Stimulated activated CD4-positive, alpha-beta T cell treated with anti-CD3 and anti-CD28 coated beads, Interleukin-1b, Interleukin-23, amount 100 ng/mL, for 4 hours (primary cell): ENCODE results near the gene CACNA1D.

Experiments
- DNase-seq, 2 donors: peaks; one replicate each; pipeline ENCODE4 v3.0.0-alpha.2; 2020; ENCODE audit warnings: low read depth in 2 of 2

Gene CACNA1D

DNA sequence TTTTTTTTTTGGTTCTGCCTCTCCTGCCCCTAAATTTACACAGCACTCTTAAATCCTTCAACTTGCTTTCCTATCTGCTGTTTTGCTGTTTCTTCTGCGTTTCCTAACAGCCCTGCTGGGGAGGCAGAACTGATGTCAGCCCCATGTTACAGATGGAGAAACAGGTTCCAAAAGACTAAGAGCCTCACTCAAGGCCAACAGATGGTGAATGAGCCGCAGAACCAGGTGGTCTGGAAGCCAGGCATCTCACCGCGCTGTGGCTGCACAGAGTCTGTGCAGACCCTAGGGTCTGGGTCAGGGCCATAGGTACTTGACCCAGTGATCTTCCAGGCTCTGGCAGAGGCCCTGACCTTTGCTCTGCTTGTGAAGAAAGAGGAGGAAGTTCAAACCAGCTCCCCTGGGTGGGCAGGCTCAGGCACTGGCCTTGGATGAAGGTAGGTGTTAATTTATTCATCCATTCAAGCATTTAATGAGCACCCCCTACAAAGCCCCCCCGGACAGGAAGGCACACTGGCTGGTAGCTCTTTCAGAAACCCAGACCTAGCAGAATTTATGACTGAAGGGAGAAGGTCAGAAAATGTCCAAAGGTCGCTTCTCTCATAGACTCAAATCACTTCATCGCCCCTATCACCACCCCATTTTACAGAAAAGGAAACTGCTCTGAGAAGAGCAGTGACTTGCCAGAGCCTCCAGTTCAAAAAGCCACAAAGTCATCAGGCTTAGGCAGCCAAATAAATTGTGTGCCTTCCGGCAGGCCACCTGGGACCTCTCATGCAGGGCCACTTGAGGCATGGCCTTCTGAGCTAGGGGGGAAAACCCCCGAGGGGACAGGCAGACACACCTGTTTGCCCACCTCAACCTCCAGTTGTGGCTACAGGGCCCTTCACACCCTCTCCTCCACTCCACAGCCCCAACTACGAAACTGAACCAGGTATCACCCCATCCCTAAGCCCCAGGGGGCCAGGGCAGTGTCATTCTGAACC lies 349.1 kb downstream of the CACNA1D start:
- no peak for DNase-seq

DNA sequence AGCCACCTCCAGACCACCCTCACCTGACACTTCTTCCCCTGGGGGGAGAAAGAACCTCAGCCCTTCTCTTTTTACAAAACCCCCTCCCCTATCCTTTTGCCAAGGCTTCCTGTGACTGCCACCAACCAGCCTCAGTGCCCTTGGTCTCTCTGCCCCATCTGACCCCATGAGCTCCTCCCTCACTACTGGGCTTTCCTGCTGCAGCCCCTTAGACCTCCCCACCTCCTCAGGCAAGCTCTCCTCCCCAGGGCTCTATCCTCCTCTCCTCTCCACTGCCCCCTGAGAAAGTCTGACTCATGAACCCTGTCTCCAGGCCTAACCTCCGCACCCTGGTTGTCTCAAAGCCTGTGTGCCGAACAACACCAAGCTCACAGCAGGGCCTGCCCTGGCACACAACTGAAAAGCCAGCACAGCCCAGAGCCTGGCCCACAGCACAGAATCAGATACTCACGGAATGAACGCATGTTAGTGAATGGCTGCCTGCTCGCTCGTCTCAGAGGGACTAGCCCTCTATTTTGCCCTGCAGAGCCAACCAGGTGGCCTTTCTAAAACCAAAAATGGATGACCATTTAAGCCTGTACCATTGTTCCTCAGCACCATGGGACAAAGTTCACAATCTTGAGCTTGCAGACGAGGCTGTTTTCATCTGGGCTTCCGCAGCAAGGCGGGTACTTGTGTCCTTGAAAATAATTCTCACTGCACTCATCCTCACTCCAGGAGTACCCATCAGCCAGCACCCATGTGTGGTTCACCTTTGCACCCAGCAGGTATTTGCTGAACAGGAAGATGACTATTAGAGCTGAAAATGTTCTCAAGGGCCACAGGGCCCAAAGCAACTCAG lies 350.1 kb downstream of the CACNA1D start:
- no peak for DNase-seq

DNA sequence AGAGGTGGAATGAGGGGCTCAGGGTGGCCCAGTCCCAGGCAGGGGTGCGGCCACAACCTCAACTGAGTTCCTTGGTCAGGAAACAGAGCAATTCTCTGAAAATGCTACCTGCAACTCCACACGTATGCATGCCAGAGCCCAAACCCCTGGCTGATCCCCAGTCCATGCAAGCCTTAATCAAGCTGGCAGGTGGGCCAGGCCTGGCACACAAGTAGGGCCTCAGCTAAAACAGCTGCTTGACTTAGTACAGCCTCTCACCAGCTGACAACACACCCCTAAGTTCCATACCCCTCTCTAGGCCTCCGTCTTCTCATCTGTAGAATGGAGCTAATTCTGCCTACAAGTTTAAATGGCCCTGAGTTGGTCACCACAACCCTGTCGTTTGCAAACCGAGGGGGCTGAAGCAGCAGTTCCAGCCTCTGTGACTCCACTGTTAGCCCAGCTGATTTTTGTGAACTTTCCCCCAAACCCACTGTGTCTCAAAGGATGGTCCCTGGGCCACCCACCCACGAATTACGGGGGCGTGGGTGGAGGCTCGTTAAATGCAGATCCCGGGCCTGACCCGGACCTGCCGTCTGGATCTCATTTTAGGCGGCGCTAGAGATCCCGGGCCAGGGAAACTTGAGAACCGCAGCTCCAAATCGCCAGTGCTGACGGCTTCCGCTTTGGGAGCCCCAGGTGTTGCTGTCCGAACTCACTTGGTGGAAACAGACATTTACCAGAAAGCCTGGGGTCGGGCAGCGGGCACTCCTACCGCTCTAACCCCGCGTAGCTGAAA lies 350.9 kb downstream of the CACNA1D start:
- no peak for DNase-seq

GRCh38 chr3:53845881-53846133 lies 351.4 kb downstream of the CACNA1D start:
- DNase-seq = no peak

- DNase-seq = peak in 1 of 2 donors; percentile 8
Observed at GRCh38 chr3:53846134-53846850, 351.9 kb downstream of the CACNA1D start, which contains the start of the genes CHDH and IL17RB. Gene CHDH, minus strand, starts transcription at chr3:53846419. Its CDS starts 22,411 bp downstream, at chr3:53824008. Gene IL17RB, plus strand, starts transcription at chr3:53846568. Its CDS starts 21 bp downstream, at chr3:53846589.

GRCh38 chr3:53846851-53847155 lies 352.4 kb downstream of the CACNA1D start:
- DNase-seq = no peak

DNA sequence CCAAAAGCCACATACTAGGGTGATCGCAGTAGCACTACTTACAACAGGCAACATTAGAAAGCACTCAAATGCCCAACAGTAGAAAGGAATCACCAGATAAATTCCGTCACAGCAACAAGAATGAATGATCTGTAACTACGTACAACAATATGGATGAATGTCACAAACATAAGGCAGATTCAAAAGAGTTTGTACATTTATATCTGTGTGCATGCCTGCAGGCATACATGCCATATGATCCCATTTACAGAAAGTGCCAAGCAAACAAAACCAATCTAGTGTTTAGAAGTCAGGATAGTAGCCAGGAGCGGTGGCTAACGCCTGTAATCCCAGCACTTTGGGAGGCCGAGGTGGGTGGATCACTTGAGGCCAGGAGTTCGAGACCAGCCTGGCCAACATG lies 355.5 kb downstream of the CACNA1D start:
- DNase-seq = no peak

GRCh38 chr3:53850895-53851294 lies 356.5 kb downstream of the CACNA1D start:
- DNase-seq = no peak

DNA sequence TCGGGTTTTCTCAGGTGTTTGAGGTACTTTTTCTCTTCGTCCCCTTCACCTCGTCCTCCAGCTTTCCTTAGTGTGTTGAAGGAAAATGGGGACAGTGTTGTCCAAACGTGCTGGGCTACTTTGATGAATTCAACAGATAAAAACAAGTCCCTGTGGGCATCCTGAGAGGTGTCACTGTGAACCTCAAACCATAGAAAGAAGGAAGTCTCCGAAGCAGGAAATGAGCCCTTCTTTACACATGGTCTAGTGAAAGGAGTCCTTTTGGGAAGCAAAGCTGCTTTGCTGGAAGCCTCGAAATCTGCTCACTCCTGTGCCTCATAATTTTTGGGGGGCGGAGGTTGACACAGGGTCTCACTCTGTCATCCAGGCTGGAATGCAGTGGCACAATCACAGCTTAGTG lies 362.6 kb downstream of the CACNA1D start:
- DNase-seq = no peak

DNA sequence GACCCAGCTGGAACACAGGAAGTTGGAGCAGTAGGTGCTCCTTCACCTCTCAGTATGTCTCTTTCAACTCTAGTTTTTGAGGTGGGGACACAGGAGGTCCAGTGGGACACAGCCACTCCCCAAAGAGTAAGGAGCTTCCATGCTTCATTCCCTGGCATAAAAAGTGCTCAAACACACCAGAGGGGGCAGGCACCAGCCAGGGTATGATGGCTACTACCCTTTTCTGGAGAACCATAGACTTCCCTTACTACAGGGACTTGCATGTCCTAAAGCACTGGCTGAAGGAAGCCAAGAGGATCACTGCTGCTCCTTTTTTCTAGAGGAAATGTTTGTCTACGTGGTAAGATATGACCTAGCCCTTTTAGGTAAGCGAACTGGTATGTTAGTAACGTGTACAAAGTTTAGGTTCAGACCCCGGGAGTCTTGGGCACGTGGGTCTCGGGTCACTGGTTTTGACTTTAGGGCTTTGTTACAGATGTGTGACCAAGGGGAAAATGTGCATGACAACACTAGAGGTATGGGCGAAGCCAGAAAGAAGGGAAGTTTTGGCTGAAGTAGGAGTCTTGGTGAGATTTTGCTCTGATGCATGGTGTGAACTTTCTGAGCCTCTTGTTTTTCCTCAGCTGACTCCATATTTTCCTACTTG lies 363.8 kb downstream of the CACNA1D start:
- no peak for DNase-seq

- no peak for DNase-seq
Observed at GRCh38 chr3:53859178-53859577, 364.8 kb downstream of the CACNA1D start.

- no peak for DNase-seq
Observed at GRCh38 chr3:53860196-53860595, 365.8 kb downstream of the CACNA1D start.

DNA sequence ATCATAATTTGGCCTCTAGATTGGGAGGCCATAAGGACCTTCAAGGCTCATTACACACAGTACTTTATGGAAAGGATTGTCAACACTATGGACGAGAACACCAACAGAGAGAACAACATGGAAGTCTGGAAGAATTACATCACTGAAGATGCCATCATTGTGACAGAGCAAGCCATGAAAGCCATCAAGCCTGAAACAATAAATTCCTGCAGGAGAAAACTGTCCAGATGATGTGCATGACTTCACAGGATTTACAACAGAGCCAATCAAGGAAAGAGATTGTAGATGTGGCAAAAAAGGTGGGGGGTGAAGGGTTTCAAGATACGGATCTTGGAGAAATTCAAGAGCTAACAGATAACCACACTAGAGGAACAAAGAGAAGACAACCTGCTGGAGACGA lies 367.8 kb downstream of the CACNA1D start:
- no peak for DNase-seq

GRCh38 chr3:53863145-53863544 lies 368.7 kb downstream of the CACNA1D start:
- no peak for DNase-seq
